Epithelial cell of esophagus (primary cell): ENCODE data around the gene PELI1.

Experiments used
- DNase-seq: peaks from one replicate; pipeline ENCODE4 v3.0.0; 2010; ENCODE audit warnings: low read depth
- H3K4me3 ChIP-seq: 2 replicates; pipeline ENCODE4 v1.5.1; 2011; ENCODE audit warnings: mild to moderate bottlenecking, low read length, control low read depth
- TF ChIP-seq, protein P1 (sequence below): IDR thresholded peaks from 2 replicates; pipeline ENCODE4 v1.5.1; 2011; ENCODE audit warnings: low read depth, mild to moderate bottlenecking, low read length, control low read depth, inconsistent platforms; ENCODE audit not compliant: insufficient read depth; ENCODE audit errors: missing control alignments

PELI1 gene

DNA sequence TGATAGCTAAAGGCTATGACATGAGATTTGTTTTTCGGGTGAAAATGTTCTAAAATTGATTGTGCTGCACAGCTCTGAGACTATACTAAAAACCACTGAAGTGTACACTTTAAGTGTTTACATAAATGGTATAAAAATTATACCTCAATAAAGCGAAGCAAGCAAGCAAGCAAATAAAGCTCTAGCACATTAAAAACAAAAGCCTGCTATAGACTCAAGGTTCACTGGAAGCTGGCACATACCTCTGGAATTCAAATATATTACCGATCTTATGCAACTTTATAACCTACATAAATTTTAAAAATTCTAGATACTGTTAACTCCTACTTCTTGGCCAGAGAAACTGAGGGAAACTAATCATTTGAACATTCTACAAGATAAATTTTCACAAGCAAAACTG is 20.1 kb downstream of the PELI1 start:
- TF ChIP-seq, protein P1, sequence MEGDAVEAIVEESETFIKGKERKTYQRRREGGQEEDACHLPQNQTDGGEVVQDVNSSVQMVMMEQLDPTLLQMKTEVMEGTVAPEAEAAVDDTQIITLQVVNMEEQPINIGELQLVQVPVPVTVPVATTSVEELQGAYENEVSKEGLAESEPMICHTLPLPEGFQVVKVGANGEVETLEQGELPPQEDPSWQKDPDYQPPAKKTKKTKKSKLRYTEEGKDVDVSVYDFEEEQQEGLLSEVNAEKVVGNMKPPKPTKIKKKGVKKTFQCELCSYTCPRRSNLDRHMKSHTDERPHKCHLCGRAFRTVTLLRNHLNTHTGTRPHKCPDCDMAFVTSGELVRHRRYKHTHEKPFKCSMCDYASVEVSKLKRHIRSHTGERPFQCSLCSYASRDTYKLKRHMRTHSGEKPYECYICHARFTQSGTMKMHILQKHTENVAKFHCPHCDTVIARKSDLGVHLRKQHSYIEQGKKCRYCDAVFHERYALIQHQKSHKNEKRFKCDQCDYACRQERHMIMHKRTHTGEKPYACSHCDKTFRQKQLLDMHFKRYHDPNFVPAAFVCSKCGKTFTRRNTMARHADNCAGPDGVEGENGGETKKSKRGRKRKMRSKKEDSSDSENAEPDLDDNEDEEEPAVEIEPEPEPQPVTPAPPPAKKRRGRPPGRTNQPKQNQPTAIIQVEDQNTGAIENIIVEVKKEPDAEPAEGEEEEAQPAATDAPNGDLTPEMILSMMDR, result no peak
- no peak for DNase-seq
- H3K4me3 ChIP-seq, result no peak overlapping the region

DNA sequence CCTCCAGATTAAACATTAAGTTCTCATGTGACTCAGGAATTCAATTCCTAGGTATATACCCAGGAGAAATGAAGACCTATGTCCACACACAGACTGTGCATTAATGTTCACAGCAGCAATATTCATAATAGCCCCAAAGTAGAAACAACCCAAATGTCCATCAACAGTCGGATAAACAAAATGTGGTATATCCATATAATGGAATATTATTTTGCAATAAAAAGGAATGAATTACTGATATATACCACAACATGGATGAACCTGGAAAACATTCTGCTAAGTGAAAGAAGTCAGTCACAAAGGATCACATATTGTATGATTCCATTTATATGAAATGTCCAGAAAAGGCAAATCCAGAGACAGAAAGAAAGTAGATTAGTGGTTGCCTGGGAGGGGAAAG is 20.5 kb downstream of the PELI1 start:
- H3K4me3 ChIP-seq, result no peak overlapping the region
- no peak for DNase-seq
- TF ChIP-seq, protein P1, result no peak

GRCh38 chr2:64122358-64122757 is 21.9 kb downstream of the PELI1 start:
- TF ChIP-seq, protein P1, result no peak
- no peak overlapping the region for H3K4me3 ChIP-seq
- no peak for DNase-seq

DNA sequence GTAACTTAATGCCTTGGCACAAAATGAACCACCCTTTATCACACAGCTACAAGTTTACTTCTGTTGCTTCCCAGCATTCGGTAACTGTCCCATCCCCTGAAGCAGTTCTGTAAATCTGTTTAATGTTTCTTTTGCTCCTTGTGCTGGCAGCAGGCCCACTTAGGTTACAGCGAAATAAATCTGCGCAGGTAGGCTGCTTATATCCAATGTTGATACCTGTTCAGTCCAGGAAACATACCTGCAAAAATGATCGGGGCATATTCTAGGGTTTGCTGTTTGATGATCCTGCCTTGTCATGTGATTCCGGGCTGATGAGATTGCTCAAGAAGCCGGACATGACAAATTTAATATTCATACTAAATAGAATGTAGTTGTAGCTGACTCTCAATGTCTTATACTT is 23.3 kb downstream of the PELI1 start:
- TF ChIP-seq, protein P1, result no peak
- peak; percentile 85 for DNase-seq
- H3K4me3 ChIP-seq, result peak overlapping the region; percentile 23

DNA sequence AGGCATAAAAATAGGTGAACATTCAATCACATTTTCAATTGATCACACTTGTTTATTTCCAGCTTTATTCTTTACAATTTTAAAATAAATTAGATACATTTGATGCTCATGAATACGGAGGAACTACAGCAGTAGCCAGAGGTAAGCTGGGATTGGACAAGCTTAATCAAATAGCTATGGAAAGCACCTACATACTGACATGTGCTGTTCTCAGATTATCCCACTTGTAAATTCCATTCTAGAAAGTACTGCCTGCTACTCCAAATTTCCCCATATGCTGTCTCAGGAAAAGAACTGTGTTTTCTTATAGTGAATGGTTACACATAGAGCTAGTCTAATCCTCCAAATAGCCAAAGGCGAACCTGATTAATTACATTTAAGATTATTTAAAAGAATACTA is 24.2 kb downstream of the PELI1 start:
- no peak for DNase-seq

GRCh38 chr2:64119369-64119768 is 24.9 kb downstream of the PELI1 start:
- H3K4me3 ChIP-seq, result no peak overlapping the region
- TF ChIP-seq, protein P1, result no peak
- peak; percentile 41 for DNase-seq

More for the DNA sequence above, 24.2 kb downstream of the PELI1 start:
- TF ChIP-seq, protein P1, result no peak
- H3K4me3 ChIP-seq, result no peak overlapping the region

- TF ChIP-seq, protein P1, result no peak
- no peak for DNase-seq
- no peak overlapping the region for H3K4me3 ChIP-seq
Observed at GRCh38 chr2:64115808-64116598, 28.2 kb downstream of the PELI1 start.
